Panc1 (cell line): Measurements from ENCODE around the gene WDR64. TPM values are rescaled to one million over a fixed set of nuclear protein-coding genes. Genes with fewer than 3 reads are reported as not detected.
"Not testable (repeated sequence)": the region's sequence is repeated elsewhere in the genome, so short reads cannot be mapped to it uniquely, and the experiment has no call there.

Experiments
- ATAC-seq: fragments of 200-7000 bp; cut with Tn5 transposase; 2 replicates; pipeline ENCODE4 v1.9.1; 2020; ENCODE audit warnings: mild to moderate bottlenecking, moderate library complexity
- BruUV-seq: library from RNA; stranded (reverse); fragments of 400-500 nt; replicated peaks from 2 replicates; lab custom pipeline; 2021; lab: Mats Ljungman, UMichigan
- CTCF ChIA-PET: fragments of 300-600 bp; sonication (Branson Sonifier 250); formaldehyde crosslinking; loops from one replicate; lab custom pipeline; 2022; ENCODE audit warnings: antibody characterized with exemption; lab: Charles Lee
- POLR2A ChIA-PET: fragments of 300-600 bp; sonication (Branson Sonifier 250); formaldehyde crosslinking; loops from one replicate; lab custom pipeline; 2022; ENCODE audit warnings: antibody characterized with exemption; lab: Charles Lee
- DNase-seq: peaks from one replicate; pipeline ENCODE4 v3.0.0-alpha.2; 2010; ENCODE audit warnings: low read depth, low spot score
- H3K27ac ChIP-seq: 2 replicates; pipeline ENCODE4 v1.5.1; 2011; ENCODE audit warnings: mild to moderate bottlenecking, low read length, inconsistent platforms
- H3K27me3 ChIP-seq: fragments of 200-500 bp; sonication (Bioruptor generic); 2 replicates; pipeline ENCODE4 v1.6.0; 2014; ENCODE audit warnings: low read length, inconsistent platforms; ENCODE audit not compliant: control insufficient read depth, insufficient read depth
- H3K36me3 ChIP-seq: fragments of 200-500 bp; sonication (Bioruptor generic); 2 replicates; pipeline ENCODE4 v1.5.1; 2014; ENCODE audit warnings: inconsistent platforms, mild to moderate bottlenecking, low read length, moderate library complexity; ENCODE audit not compliant: control insufficient read depth, insufficient read depth
- H3K4me1 ChIP-seq: 2 replicates; pipeline ENCODE4 v1.5.1; 2011; ENCODE audit warnings: inconsistent platforms, mild to moderate bottlenecking, low read length, moderate library complexity; ENCODE audit not compliant: control insufficient read depth, insufficient read depth
- H3K4me3 ChIP-seq, 2 experiments: 2 replicates each; pipeline ENCODE4 v1.5.1; 2011 to 2012; ENCODE audit warnings: low read depth in 2 of 2, low read length in 2 of 2, mild to moderate bottlenecking in 2 of 2, inconsistent platforms in 1 of 2, moderate library complexity in 1 of 2
- H3K9me3 ChIP-seq: fragments of 200-500 bp; sonication (Bioruptor generic); 2 replicates; pipeline ENCODE4 v1.5.1; 2014; ENCODE audit warnings: low read depth, mild to moderate bottlenecking, inconsistent platforms, low read length, moderate library complexity; ENCODE audit not compliant: control insufficient read depth, insufficient read depth
- CTCF ChIP-seq: fragments of 450-650 bp; IDR thresholded peaks from 2 replicates; pipeline ENCODE4 v1.5.1; 2017; ENCODE audit warnings: mild to moderate bottlenecking
- POLR2AphosphoS5 ChIP-seq: IDR thresholded peaks from 2 replicates; pipeline ENCODE4 v1.6.1; 2012; ENCODE audit warnings: mild to moderate bottlenecking, low read depth, low read length, moderate library complexity
- REST ChIP-seq, 2 experiments: IDR thresholded peaks; 2 replicates each; pipeline ENCODE4 v1.6.1; 2011 to 2012; ENCODE audit warnings: low read depth in 2 of 2, control low read depth in 1 of 2, low read length in 1 of 2, mild to moderate bottlenecking in 1 of 2, moderate library complexity in 1 of 2; ENCODE audit not compliant: insufficient read depth in 1 of 2
- SIN3A ChIP-seq: IDR thresholded peaks from 2 replicates; pipeline ENCODE4 v1.6.1; 2012; ENCODE audit warnings: low read depth, mild to moderate bottlenecking, low read length, moderate library complexity, borderline replicate concordance; ENCODE audit not compliant: insufficient read depth
- TCF7L2 ChIP-seq: IDR thresholded peaks from 2 replicates; pipeline ENCODE4 v1.6.1; 2011; ENCODE audit warnings: mild to moderate bottlenecking, low read depth, low read length, inconsistent platforms
- in situ Hi-C: cut with HindIII; loops from 2 replicates; pipeline ENCODE4 v1.10.0; 2016; ENCODE audit warnings: low sequenced_read_pairs, low pct_unique_long_range_greater_than_20kb
- intact Hi-C: fragments of 100-400 bp; cut with micrococcal nuclease; formaldehyde crosslinking; loops from one replicate; pipeline ENCODE4 v1.10.0; 2022; ENCODE audit not compliant: unreplicated experiment
- total RNA-seq: library from RNA; stranded (reverse); gene quantifications from one replicate; pipeline ENCODE4 v1.2.1, GENCODE V29; 2021; ENCODE audit not compliant: unreplicated experiment

WDR64 gene
- total RNA-seq, 1 experiment from 2014 or later, result not detected

GRCh38 chr1:241679404-241679803 is 27.3 kb downstream of the WDR64 start:
- no peak for ATAC-seq
- no peak for TF ChIP-seq POLR2AphosphoS5
- no peak for TF ChIP-seq CTCF
- TF ChIP-seq REST (IDR thresholded peaks at IDR 0.05; ENCODE audit: insufficient read depth in 1 of 2, low read depth in 2 of 2, low read length in 1 of 2), result no peak
- no peak for TF ChIP-seq SIN3A
- TF ChIP-seq TCF7L2, result no peak
- ChIA-PET CTCF (no interaction called here), POLR2A (no interaction called here)
- Histone ChIP-seq H3K4me1 (no peaks in the 10 kb centered on the region), H3K9me3 (no peaks in the 10 kb centered on the region), H3K4me3 (no peak overlapping the region), H3K27ac (no peak overlapping the region), H3K27me3 (no peaks in the 10 kb centered on the region), H3K36me3 (no peaks in the 10 kb centered on the region)
- DNase-seq, result no peak
- no TSS peak for BruUV-seq
- in situ Hi-C loops, result no loop called here
- intact Hi-C loops, result no loop called here

- Histone ChIP-seq H3K4me1 (no peaks in the 10 kb centered on the region), H3K27me3 (no peaks in the 10 kb centered on the region), H3K9me3 (no peaks in the 10 kb centered on the region), H3K27ac (no peak overlapping the region), H3K4me3 (no peak overlapping the region), H3K36me3 (no peaks in the 10 kb centered on the region)
- ATAC-seq (no peak), DNase-seq (no peak)
- ChIA-PET CTCF (no interaction called here), POLR2A (no interaction called here)
- TF ChIP-seq REST (IDR thresholded peaks at IDR 0.05; ENCODE audit: insufficient read depth in 1 of 2, low read depth in 2 of 2, low read length in 1 of 2), result no peak
- in situ Hi-C loops, result no loop called here
- intact Hi-C loops, result no loop called here
- no TSS peak for BruUV-seq
These were observed 27.9 kb downstream of the WDR64 start for GRCh38 chr1:241679961-241680360.

- in situ Hi-C loops, ATAC-seq, H3K4me1 ChIP-seq, H3K27ac ChIP-seq, intact Hi-C loops, H3K36me3 ChIP-seq, BruUV-seq, H3K27me3 ChIP-seq, CTCF ChIA-PET, H3K9me3 ChIP-seq, POLR2A ChIA-PET, H3K4me3 ChIP-seq, DNase-seq: not testable (repeated sequence)
These were observed 29.9 kb downstream of the WDR64 start for GRCh38 chr1:241681861-241682448.
